HL-60 (cell line): ENCODE results near the gene TRABD.

Experiments used
- CTCF ChIP-seq: IDR thresholded peaks from one replicate; pipeline ENCODE4 v1.5.1; 2011; ENCODE audit warnings: low read length, control low read depth, inconsistent platforms; ENCODE audit not compliant: insufficient read depth
- GABPA ChIP-seq: IDR thresholded peaks from 2 replicates; pipeline ENCODE4 v1.6.1; 2012; ENCODE audit warnings: low read depth
- POLR2AphosphoS5 ChIP-seq: IDR thresholded peaks from 2 replicates; pipeline ENCODE4 v1.6.1; 2012; ENCODE audit warnings: low read depth
- REST ChIP-seq: IDR thresholded peaks from 2 replicates; pipeline ENCODE4 v1.6.1; 2012; ENCODE audit warnings: low read depth; ENCODE audit not compliant: insufficient replicate concordance
- SPI1 ChIP-seq: IDR thresholded peaks from 2 replicates; pipeline ENCODE4 v1.6.1; 2012; ENCODE audit warnings: low read depth, mild to moderate bottlenecking, borderline replicate concordance

DNA sequence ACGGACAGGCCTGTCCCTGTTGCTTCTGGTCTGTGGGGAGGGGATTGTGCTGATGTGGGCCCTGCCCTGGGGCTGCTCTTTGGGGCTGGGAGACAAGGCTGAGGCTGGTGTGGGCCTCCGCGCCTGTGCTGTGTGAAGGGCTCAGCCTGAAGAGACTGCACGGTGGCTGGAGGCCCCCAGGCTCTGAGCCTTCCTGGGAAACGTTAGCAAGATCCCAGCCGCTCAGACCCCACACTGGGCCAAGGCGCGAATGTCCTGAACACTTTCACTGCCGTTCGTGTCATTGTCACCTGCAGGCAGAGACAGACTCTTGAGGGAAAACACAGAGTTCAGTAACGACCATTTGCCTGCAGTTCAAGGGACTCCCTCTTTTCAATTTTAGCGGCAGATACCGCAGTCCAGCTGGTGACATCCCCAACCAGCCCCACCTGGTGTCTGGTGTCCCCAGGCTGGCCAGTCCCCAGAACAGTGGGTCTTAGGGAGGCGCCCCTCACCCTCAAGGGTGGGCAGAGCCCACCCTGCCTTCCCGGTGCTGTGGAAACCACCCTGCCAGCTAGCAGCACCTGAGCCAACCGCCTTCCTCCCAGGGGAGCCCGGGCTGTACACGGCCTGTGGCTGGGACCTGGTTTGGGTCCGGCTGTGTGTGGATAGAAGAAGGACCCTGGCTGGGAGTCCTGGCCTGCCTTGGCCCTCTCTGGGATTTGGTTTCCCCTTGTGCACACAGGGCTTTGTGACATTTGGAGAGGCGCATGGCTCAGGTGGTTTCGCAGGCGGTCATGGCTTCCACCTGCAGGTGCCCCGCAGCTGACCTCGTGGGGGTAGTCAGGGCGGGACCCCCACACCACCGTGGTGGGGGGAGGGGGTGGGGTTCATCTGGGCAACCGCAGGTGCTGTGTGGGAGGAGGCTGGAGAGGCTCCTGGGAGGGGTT, 9.5 kb upstream of the TRABD start:
- TF ChIP-seq CTCF (no peak), REST (no peak), GABPA (no peak), POLR2AphosphoS5 (no peak), SPI1 (no peak)
